ENCODE data around the gene AZI2.

The AZI2 gene

GRCh38 chr3:28295898-28296490 is 52.6 kb downstream of the AZI2 start:
- no peak for TF ChIP-seq POLR2AphosphoS5 (IDR thresholded peaks at IDR 0.05; ENCODE audit: low read depth)
- no peak for TF ChIP-seq SPI1 (IDR thresholded peaks at IDR 0.05; ENCODE audit: borderline replicate concordance, low read depth)
- TF ChIP-seq, protein P1, sequence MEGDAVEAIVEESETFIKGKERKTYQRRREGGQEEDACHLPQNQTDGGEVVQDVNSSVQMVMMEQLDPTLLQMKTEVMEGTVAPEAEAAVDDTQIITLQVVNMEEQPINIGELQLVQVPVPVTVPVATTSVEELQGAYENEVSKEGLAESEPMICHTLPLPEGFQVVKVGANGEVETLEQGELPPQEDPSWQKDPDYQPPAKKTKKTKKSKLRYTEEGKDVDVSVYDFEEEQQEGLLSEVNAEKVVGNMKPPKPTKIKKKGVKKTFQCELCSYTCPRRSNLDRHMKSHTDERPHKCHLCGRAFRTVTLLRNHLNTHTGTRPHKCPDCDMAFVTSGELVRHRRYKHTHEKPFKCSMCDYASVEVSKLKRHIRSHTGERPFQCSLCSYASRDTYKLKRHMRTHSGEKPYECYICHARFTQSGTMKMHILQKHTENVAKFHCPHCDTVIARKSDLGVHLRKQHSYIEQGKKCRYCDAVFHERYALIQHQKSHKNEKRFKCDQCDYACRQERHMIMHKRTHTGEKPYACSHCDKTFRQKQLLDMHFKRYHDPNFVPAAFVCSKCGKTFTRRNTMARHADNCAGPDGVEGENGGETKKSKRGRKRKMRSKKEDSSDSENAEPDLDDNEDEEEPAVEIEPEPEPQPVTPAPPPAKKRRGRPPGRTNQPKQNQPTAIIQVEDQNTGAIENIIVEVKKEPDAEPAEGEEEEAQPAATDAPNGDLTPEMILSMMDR (IDR thresholded peaks at IDR 0.05; ENCODE audit: insufficient read depth, low read length) = no peak
- TF ChIP-seq GABPA (IDR thresholded peaks at IDR 0.05; ENCODE audit: low read depth) = no peak
- TF ChIP-seq REST (IDR thresholded peaks at IDR 0.05; ENCODE audit: insufficient replicate concordance, low read depth) = no peak
- H3K27ac ChIP-seq (replicated peaks) = no peak overlapping the region
- no peak overlapping the region for H3K4me3 ChIP-seq (replicated peaks; ENCODE audit: insufficient read depth, low read length)
- DNase-seq (ENCODE audit: low read depth in 1 of 2, low spot score in 1 of 2) = no peak
- H3K27me3 ChIP-seq (ENCODE audit: insufficient read depth, poor library complexity, severe bottlenecking) = no peaks in the 10 kb centered on the region

GRCh38 chr3:28294667-28295413 is 53.8 kb downstream of the AZI2 start:
- no peak overlapping the region for H3K27ac ChIP-seq (replicated peaks)
- no peak overlapping the region for H3K4me3 ChIP-seq (replicated peaks; ENCODE audit: insufficient read depth, low read length)
- TF ChIP-seq REST (IDR thresholded peaks at IDR 0.05; ENCODE audit: insufficient replicate concordance, low read depth) = no peak
- no peak for TF ChIP-seq POLR2AphosphoS5 (IDR thresholded peaks at IDR 0.05; ENCODE audit: low read depth)
- no peak for TF ChIP-seq GABPA (IDR thresholded peaks at IDR 0.05; ENCODE audit: low read depth)
- TF ChIP-seq, protein P1 (IDR thresholded peaks at IDR 0.05; ENCODE audit: insufficient read depth, low read length) = no peak
- no peak for TF ChIP-seq SPI1 (IDR thresholded peaks at IDR 0.05; ENCODE audit: borderline replicate concordance, low read depth)
- no peak for DNase-seq (ENCODE audit: low read depth in 1 of 2, low spot score in 1 of 2)
- no peaks in the 10 kb centered on the region for H3K27me3 ChIP-seq (ENCODE audit: insufficient read depth, poor library complexity, severe bottlenecking)

GRCh38 chr3:28292622-28293021 is 56.0 kb downstream of the AZI2 start:
- H3K4me3 ChIP-seq (replicated peaks; ENCODE audit: insufficient read depth, low read length) = no peak overlapping the region
- no peak for DNase-seq (ENCODE audit: low read depth in 1 of 2, low spot score in 1 of 2)
- no peaks in the 10 kb centered on the region for H3K27me3 ChIP-seq (ENCODE audit: insufficient read depth, poor library complexity, severe bottlenecking)
- TF ChIP-seq GABPA (IDR thresholded peaks at IDR 0.05; ENCODE audit: low read depth) (no peak), REST (IDR thresholded peaks at IDR 0.05; ENCODE audit: insufficient replicate concordance, low read depth) (no peak), SPI1 (IDR thresholded peaks at IDR 0.05; ENCODE audit: borderline replicate concordance, low read depth) (no peak), POLR2AphosphoS5 (IDR thresholded peaks at IDR 0.05; ENCODE audit: low read depth) (no peak)
- TF ChIP-seq, protein P1 (IDR thresholded peaks at IDR 0.05; ENCODE audit: insufficient read depth, low read length) = no peak
- no peak overlapping the region for H3K27ac ChIP-seq (replicated peaks)
